ENCODE data around the gene NFE2L3.
"Not testable (repeated sequence)": the region's sequence is repeated elsewhere in the genome, so short reads cannot be mapped to it uniquely, and the experiment has no call there.

The NFE2L3 gene

GRCh38 chr7:26191233-26191973 lies 39.4 kb downstream of the NFE2L3 start:
- H3K27ac ChIP-seq (ENCODE audit: low read length): no peak overlapping the region
- no peaks in the 10 kb centered on the region for H3K27me3 ChIP-seq (ENCODE audit: insufficient read depth, low read length)
- H3K9ac ChIP-seq (ENCODE audit: low read depth, low read length): no peak overlapping the region
- peaks cover 85% of the 10 kb centered on the region for H3K36me3 ChIP-seq (ENCODE audit: insufficient read depth, low read depth, low read length)
- peaks cover 11% of the 10 kb centered on the region; the same call in 1 of the 2 replicates for H3K4me1 ChIP-seq (ENCODE audit: insufficient read depth, low read length)
- H3K9me3 ChIP-seq (ENCODE audit: insufficient read depth, low read depth, low read length): no peaks in the 10 kb centered on the region
- no peak overlapping the region for H3K4me3 ChIP-seq (ENCODE audit: low read length)

DNA sequence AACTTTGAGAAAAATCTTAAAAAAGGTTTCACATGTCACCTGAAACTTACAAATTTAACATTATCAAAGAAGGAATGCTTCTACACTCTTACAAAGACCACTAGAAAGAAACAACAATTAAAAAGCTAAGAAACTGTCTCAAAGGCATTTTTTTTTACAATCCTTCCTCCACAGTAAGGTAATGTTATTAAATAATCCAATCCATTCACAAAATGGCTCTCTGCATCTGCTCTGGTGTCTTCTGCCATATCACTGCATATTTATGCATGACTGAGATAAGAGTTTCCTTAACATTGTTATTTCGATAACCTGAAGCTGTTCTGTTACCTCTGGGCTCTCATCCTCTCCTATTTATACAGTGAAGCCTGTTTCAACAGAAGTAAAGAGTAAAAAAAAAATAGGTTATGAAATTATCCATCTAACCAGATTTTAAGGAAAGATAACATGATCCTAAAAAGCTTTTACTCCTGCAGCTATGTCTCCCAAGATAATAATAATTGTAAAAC lies 40.0 kb downstream of the NFE2L3 start:
- no peak overlapping the region for H3K4me3 ChIP-seq (ENCODE audit: low read length)
- H3K4me1 ChIP-seq (ENCODE audit: insufficient read depth, low read length): peaks cover 15% of the 10 kb centered on the region; the same call in 1 of the 2 replicates
- no peak overlapping the region for H3K27ac ChIP-seq (ENCODE audit: low read length)
- H3K9ac ChIP-seq (ENCODE audit: low read depth, low read length): no peak overlapping the region
- H3K36me3 ChIP-seq (ENCODE audit: insufficient read depth, low read depth, low read length): peaks cover 91% of the 10 kb centered on the region
- no peaks in the 10 kb centered on the region for H3K9me3 ChIP-seq (ENCODE audit: insufficient read depth, low read depth, low read length)
- H3K27me3 ChIP-seq (ENCODE audit: insufficient read depth, low read length): no peaks in the 10 kb centered on the region

DNA sequence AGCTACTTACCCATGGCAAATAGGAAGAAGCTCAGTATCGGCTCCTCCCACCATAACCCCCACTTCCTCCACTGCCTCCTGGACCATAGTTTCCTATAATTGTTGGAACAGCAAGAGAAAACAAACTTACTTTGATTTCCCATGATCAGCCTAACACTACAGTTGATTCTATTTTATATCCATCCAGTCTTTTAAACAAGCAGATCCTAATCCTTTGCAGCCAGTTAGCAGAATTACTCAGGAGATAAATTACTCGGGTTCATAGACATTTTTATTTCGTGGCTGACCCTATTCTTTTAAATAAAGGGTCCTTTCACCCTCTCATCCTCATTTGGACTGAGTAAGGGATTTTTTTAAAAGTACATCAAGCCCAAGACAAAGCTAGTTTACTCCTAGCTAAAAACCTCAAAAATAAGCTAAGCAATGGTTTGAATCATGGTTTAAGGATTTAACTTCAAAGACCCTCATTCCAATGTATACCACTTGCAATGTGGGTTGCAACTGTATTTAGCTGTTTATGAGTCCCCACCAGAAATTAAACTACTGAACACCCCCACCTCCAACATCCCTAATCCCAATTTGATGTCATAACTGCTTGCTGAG lies 40.6 kb downstream of the NFE2L3 start:
- Histone ChIP-seq H3K9me3 (ENCODE audit: insufficient read depth, low read depth, low read length) (no peaks in the 10 kb centered on the region), H3K36me3 (ENCODE audit: insufficient read depth, low read depth, low read length) (peaks cover 97% of the 10 kb centered on the region), H3K4me1 (ENCODE audit: insufficient read depth, low read length) (peaks cover 15% of the 10 kb centered on the region; the same call in 1 of the 2 replicates), H3K27me3 (ENCODE audit: insufficient read depth, low read length) (no peaks in the 10 kb centered on the region), H3K9ac (ENCODE audit: low read depth, low read length) (no peak overlapping the region), H3K27ac (ENCODE audit: low read length) (no peak overlapping the region), H3K4me3 (ENCODE audit: low read length) (no peak overlapping the region)

DNA sequence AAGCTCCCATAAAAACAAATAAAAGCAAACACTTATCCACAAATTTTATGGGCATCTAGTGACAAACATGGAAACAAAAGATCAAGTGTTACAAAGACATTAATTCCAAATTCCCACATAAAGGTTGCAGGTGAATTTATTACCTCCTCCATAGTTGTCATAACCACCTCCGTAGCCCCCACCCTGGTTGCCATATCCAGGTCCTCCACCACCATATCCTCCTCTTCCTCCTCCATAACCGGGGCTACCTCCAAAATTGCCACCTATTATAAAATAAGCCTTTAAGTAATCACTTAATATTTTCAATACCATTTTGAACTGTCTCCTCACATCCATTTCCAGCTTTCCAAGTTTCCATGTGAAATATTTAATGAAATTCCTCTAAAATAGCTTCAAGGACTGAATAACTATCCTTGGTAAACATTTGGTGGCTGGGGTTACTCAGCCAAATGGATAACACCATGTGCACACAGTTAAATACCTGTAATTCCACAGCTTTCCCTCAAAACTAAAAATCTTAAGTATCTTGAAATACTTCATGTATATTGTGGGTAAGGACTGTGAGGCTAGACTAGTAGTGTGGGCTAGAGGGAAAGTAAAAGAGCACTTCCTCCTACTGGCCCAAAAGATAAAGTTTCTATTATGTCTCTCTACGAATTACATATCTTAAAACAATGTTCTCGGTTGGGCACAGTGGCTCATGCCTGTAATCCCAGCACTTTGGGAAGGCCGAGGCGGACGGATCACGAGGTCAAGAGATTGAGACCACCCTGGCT lies 41.6 kb downstream of the NFE2L3 start:
- H3K27me3 ChIP-seq (ENCODE audit: insufficient read depth, low read length): no peaks in the 10 kb centered on the region
- peaks cover 15% of the 10 kb centered on the region; the same call in 1 of the 2 replicates for H3K4me1 ChIP-seq (ENCODE audit: insufficient read depth, low read length)
- peaks cover 100% of the 10 kb centered on the region for H3K36me3 ChIP-seq (ENCODE audit: insufficient read depth, low read depth, low read length)
- H3K4me3 ChIP-seq (ENCODE audit: low read length): no peak overlapping the region
- no peak overlapping the region for H3K9ac ChIP-seq (ENCODE audit: low read depth, low read length)
- no peaks in the 10 kb centered on the region for H3K9me3 ChIP-seq (ENCODE audit: insufficient read depth, low read depth, low read length)
- H3K27ac ChIP-seq (ENCODE audit: low read length): no peak overlapping the region

DNA sequence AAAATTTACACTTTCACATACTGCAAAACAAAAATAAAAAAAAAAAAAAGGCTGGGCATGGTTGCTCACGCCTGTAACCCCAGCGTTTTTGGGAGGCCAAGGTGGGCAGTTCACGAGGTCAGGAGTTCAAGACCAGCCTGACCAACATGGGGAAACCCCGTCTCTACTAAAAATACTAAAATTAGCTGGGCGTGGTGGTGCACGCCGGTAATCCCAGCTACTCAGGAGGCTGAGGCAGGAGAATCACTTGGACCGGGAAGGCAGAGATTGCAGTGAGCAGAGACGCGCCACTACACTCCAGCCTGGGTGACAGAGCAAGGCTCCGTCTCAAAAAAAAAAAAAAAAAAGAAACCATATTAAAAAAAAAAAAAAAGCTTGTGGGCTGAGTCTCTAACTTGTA lies 42.8 kb downstream of the NFE2L3 start:
- not testable (repeated sequence) for H3K27ac ChIP-seq (ENCODE audit: low read length); H3K9me3 ChIP-seq (ENCODE audit: insufficient read depth, low read depth, low read length); H3K27me3 ChIP-seq (ENCODE audit: insufficient read depth, low read length); H3K9ac ChIP-seq (ENCODE audit: low read depth, low read length)
- Histone ChIP-seq H3K36me3 (ENCODE audit: insufficient read depth, low read depth, low read length) (peaks cover 100% of the 10 kb centered on the region), H3K4me1 (ENCODE audit: insufficient read depth, low read length) (peaks cover 10% of the 10 kb centered on the region; the same call in 1 of the 2 replicates), H3K4me3 (ENCODE audit: low read length) (peak overlapping the region; percentile 100; the same call in 1 of the 2 replicates)

DNA sequence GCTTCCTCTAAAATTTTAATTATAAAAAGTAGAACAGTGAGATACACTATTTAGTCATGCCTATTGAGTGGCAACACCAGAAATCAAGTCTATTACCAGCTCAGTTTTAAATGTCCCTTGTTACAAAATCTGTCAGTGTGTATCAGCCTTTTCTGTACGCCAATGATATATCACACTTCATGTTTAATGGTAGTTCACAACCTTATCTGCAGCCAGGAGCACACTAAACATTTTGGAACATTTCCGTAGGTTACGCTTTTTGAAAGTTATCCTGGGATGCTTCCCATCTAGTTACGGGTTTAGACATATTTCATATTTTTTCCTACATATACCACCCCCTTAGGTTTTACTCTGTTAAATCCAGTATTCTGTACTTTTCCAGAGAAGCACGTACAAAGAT lies 43.2 kb downstream of the NFE2L3 start:
- H3K4me3 ChIP-seq (ENCODE audit: low read length): peak overlapping the region; percentile 100
- H3K36me3 ChIP-seq (ENCODE audit: insufficient read depth, low read depth, low read length): peaks cover 99% of the 10 kb centered on the region
- no peak overlapping the region for H3K9ac ChIP-seq (ENCODE audit: low read depth, low read length)
- H3K9me3 ChIP-seq (ENCODE audit: insufficient read depth, low read depth, low read length): no peaks in the 10 kb centered on the region
- no peak overlapping the region for H3K27ac ChIP-seq (ENCODE audit: low read length)
- no peaks in the 10 kb centered on the region for H3K27me3 ChIP-seq (ENCODE audit: insufficient read depth, low read length)
- H3K4me1 ChIP-seq (ENCODE audit: insufficient read depth, low read length): peaks cover 10% of the 10 kb centered on the region; the same call in 1 of the 2 replicates

DNA sequence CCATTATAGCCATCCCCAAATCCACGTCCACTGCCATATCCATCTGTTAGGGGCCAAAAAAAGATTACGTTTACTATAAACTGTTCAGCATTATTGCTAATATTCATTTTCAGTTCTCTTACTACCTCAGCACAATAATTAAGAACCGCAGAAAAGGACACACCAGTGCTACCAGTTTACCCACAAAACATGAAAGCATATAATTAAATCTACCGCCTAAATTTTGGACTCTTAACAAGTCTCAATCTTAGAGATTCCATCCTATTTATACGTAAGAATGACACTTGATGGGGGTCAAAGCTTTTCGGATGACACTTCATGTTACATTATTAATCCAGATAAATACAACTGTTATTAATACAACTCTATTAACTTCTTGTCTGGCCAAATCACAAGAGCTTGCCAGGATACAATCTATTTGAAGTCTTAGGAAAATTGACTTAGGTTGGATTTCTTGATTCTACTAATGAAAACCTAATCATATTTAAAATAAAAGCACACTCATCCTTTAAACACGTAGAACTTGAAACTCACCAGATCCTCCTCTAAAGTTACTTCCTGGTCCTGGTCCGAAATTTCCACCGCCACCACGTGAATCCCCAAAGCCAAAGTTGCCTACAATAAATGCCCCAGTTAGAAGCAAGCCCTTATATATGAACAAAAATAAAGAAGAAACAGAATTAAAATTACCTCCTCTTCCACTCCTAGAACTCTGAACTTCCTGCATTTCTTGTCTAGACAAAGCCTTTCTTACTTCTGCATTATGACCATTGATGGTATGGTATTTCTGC lies 44.1 kb downstream of the NFE2L3 start:
- no peaks in the 10 kb centered on the region for H3K27me3 ChIP-seq (ENCODE audit: insufficient read depth, low read length)
- no peaks in the 10 kb centered on the region for H3K9me3 ChIP-seq (ENCODE audit: insufficient read depth, low read depth, low read length)
- peak overlapping the region; percentile 100 for H3K4me3 ChIP-seq (ENCODE audit: low read length)
- peaks cover 10% of the 10 kb centered on the region; the same call in 1 of the 2 replicates for H3K4me1 ChIP-seq (ENCODE audit: insufficient read depth, low read length)
- peak overlapping the region; percentile 100; the same call in 1 of the 2 replicates for H3K9ac ChIP-seq (ENCODE audit: low read depth, low read length)
- H3K36me3 ChIP-seq (ENCODE audit: insufficient read depth, low read depth, low read length): peaks cover 93% of the 10 kb centered on the region
- no peak overlapping the region for H3K27ac ChIP-seq (ENCODE audit: low read length)

DNA sequence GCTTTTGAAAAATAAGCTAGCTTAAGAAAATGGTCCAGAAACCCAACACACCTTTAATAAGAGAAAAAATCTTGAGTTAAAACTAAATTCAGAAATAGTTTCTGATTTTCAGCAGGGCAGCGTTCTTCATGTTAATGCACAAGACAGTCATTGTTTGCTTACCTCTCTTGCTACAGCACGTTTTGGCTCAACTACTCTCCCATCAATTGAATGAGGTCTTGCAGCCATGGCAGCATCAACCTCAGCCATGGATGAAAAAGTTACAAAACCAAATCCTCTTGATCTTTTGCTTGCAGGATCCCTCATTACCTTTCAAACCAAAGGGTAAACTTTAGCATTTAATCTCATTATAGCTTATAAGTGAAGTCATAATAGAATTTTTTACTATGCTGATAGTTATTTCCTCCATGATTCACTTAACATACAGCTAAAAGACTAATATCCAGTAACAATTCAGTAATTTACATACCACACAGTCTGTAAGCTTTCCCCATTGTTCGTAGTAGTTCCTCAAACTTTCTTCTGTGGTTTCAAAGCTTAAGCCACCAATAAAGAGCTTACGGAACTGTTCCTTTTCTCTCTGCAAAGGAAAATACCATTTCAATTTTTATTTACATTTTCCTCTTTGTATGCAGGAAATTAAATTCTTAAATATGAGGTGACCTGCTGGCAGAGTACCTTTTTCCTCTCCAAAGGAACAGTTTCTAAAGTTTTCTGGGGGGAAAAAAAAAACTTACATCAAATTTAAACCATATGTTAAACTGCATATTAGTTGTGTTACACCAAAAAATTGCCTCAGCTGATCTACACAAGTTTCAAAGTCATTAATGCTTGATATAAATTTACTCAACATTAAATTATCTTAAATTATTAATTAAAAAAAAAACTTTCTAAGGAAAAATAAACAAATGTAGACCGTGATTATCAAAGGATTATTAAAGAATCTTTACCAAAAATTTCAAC lies 45.4 kb downstream of the NFE2L3 start:
- Histone ChIP-seq H3K9me3 (ENCODE audit: insufficient read depth, low read depth, low read length) (no peaks in the 10 kb centered on the region), H3K27ac (ENCODE audit: low read length) (no peak overlapping the region), H3K9ac (ENCODE audit: low read depth, low read length) (peak overlapping the region; percentile 100), H3K4me1 (ENCODE audit: insufficient read depth, low read length) (peaks cover 10% of the 10 kb centered on the region; the same call in 1 of the 2 replicates), H3K27me3 (ENCODE audit: insufficient read depth, low read length) (no peaks in the 10 kb centered on the region), H3K36me3 (ENCODE audit: insufficient read depth, low read depth, low read length) (peaks cover 80% of the 10 kb centered on the region), H3K4me3 (ENCODE audit: low read length) (peak overlapping the region; percentile 100)

- no peaks in the 10 kb centered on the region for H3K27me3 ChIP-seq (ENCODE audit: insufficient read depth, low read length)
- H3K9ac ChIP-seq (ENCODE audit: low read depth, low read length): peak overlapping the region; percentile 100
- H3K4me1 ChIP-seq (ENCODE audit: insufficient read depth, low read length): peaks cover 10% of the 10 kb centered on the region; the same call in 1 of the 2 replicates
- H3K36me3 ChIP-seq (ENCODE audit: insufficient read depth, low read depth, low read length): peaks cover 76% of the 10 kb centered on the region
- H3K4me3 ChIP-seq (ENCODE audit: low read length): peak overlapping the region; percentile 100
- no peak overlapping the region for H3K27ac ChIP-seq (ENCODE audit: low read length)
- H3K9me3 ChIP-seq (ENCODE audit: insufficient read depth, low read depth, low read length): no peaks in the 10 kb centered on the region
Measured at GRCh38 chr7:26198133-26198780, 46.3 kb downstream of the NFE2L3 start.

- Histone ChIP-seq H3K27ac (ENCODE audit: low read length) (no peak overlapping the region), H3K4me1 (ENCODE audit: insufficient read depth, low read length) (peaks cover 11% of the 10 kb centered on the region; the same call in 1 of the 2 replicates), H3K36me3 (ENCODE audit: insufficient read depth, low read depth, low read length) (peaks cover 76% of the 10 kb centered on the region), H3K9me3 (ENCODE audit: insufficient read depth, low read depth, low read length) (no peaks in the 10 kb centered on the region), H3K9ac (ENCODE audit: low read depth, low read length) (peak overlapping the region; percentile 100), H3K27me3 (ENCODE audit: insufficient read depth, low read length) (no peaks in the 10 kb centered on the region), H3K4me3 (ENCODE audit: low read length) (peak overlapping the region; percentile 100)
Measured at GRCh38 chr7:26198781-26199169, 46.8 kb downstream of the NFE2L3 start.
